Ascending aorta (tissue), 2 donors: ENCODE results near the gene GAREM2. TPM values are rescaled to one million over a fixed set of nuclear protein-coding genes. Genes with fewer than 3 reads are reported as not detected.

Source experiments
- DNase-seq, 2 donors: peaks; one replicate each; pipeline ENCODE4 v3.0.0-alpha.2; 2019; ENCODE audit warnings: low spot score in 2 of 2
- H3K27ac ChIP-seq, 2 donors: fragments of 200-600 bp; sonication (generic); one replicate each; pipeline ENCODE4 v1.5.1; 2016 to 2017; ENCODE audit warnings: mild to moderate bottlenecking in 1 of 2
- H3K27me3 ChIP-seq: fragments of 200-600 bp; sonication (generic); one replicate; pipeline ENCODE4 v1.5.1; 2017
- H3K36me3 ChIP-seq, 2 donors: fragments of 200-600 bp; sonication (generic); one replicate each; pipeline ENCODE4 v1.5.1; 2016
- H3K4me1 ChIP-seq, 2 donors: fragments of 200-600 bp; sonication (generic); one replicate each; pipeline ENCODE4 v1.5.1; 2016 to 2017; ENCODE audit warnings: mild to moderate bottlenecking in 1 of 2
- H3K4me3 ChIP-seq, 2 donors: fragments of 200-600 bp; sonication (generic); one replicate each; pipeline ENCODE4 v1.5.1; 2016 to 2017; ENCODE audit warnings: mild to moderate bottlenecking in 1 of 2
- H3K9me3 ChIP-seq, 2 donors: fragments of 200-600 bp; sonication (generic); one replicate each; pipeline ENCODE4 v1.5.1; 2016
- intact Hi-C: fragments of 100-400 bp; cut with DNase I; formaldehyde crosslinking; loops from one replicate; pipeline ENCODE4 v1.15.1; 2023
- total RNA-seq: library from RNA; depleted of rRNA; stranded (reverse); fragments of >200 nt; gene quantifications from one replicate; pipeline ENCODE4 v1.1.0, GENCODE V29; 2016
- TF ChIP-seq, protein P1 (sequence below), 3 experiments: fragments of 200-600 bp in 2 of 3; fragments of 450-650 bp in 1 of 3; sonication (generic) in 2 of 3; IDR thresholded peaks; one replicate each; pipeline ENCODE4 v1.5.1; 2016 to 2019; ENCODE audit warnings: antibody characterized with exemption in 3 of 3, mild to moderate bottlenecking in 1 of 3, moderate library complexity in 1 of 3

GAREM2 gene
- total RNA-seq, 1 donor from 2014 or later = 2.1 TPM

DNA sequence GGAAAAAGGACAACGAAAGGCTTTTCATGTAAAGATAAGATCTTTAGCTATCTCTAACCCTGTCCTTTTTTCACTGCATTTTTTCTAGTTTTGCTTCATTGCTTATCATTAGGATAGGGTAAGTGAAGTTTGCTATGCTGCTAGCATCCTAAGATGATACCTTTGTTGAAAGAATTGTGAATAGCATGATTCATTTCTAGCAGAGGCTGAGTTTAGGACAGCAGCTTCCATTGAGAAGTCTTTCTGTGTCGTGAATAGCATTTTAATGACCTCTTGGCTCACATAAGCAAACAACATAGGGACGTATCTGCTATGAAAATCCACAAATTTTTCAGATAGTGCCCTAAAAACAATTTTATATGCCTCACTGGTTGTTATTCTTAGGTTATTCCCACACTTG, 36.4 kb upstream of the GAREM2 start:
- Histone ChIP-seq H3K27me3 (no peaks in the 10 kb centered on the region), H3K4me1 (no peaks in the 10 kb centered on the region), H3K9me3 (no peaks in the 10 kb centered on the region), H3K27ac (no peak overlapping the region), H3K36me3 (peaks cover 15 to 18% of the 10 kb centered on the region in 2 donors), H3K4me3 (no peak overlapping the region)
- TF ChIP-seq, protein P1, sequence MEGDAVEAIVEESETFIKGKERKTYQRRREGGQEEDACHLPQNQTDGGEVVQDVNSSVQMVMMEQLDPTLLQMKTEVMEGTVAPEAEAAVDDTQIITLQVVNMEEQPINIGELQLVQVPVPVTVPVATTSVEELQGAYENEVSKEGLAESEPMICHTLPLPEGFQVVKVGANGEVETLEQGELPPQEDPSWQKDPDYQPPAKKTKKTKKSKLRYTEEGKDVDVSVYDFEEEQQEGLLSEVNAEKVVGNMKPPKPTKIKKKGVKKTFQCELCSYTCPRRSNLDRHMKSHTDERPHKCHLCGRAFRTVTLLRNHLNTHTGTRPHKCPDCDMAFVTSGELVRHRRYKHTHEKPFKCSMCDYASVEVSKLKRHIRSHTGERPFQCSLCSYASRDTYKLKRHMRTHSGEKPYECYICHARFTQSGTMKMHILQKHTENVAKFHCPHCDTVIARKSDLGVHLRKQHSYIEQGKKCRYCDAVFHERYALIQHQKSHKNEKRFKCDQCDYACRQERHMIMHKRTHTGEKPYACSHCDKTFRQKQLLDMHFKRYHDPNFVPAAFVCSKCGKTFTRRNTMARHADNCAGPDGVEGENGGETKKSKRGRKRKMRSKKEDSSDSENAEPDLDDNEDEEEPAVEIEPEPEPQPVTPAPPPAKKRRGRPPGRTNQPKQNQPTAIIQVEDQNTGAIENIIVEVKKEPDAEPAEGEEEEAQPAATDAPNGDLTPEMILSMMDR (IDR thresholded peaks at IDR 0.05) = no peak
- no peak for DNase-seq
- intact Hi-C loops = no loop called here

DNA sequence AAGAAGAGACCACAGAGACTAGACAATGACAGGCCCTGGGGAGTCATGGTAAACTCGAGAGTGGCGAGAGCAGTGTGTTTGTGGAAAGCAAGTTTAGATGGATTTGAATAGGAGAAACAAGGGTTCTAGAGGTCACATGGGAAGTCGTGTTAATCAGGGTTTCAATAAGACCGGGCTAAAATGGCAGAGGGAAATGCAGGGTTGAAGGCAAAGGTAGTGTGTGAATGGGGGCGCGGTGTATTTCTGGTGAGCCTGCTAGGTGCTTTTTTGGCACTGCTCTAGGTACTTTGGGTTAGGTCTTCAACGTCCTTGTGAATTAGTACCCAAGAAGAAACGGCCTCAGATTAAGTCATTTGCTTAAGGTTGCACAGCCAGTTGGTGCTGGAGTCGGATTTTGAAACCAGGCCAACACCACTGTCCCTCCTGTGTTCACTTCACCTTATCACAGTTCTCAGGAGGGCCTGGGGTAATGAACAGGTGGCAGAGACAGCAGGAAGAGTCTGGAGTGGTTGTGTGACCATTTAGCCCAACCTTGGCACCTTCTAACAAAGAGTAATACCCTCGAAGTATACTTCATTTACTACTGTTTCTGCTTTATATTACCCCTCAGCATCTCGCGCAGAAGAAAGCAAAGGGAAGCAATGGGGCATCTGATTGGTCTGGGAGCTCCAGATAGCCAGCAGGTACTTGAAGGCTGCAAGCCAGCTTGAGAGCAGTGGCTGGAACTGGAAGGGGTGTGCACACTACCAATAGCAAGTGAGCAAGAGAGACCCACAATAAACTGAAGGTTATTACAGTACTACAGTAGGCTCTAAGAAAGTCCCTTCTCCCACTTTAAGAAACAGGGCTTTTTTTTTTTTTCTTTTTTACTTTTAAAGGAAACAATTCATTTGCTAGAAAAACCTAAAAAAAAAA, 33.4 kb upstream of the GAREM2 start:
- H3K36me3 ChIP-seq = peaks cover 15 to 18% of the 10 kb centered on the region in 2 donors
- H3K4me3 ChIP-seq = no peak overlapping the region
- no peaks in the 10 kb centered on the region for H3K27me3 ChIP-seq
- no peak overlapping the region for H3K27ac ChIP-seq
- no peaks in the 10 kb centered on the region for H3K4me1 ChIP-seq
- no peak for DNase-seq
- TF ChIP-seq, protein P1 (IDR thresholded peaks at IDR 0.05) = no peak
- H3K9me3 ChIP-seq = no peaks in the 10 kb centered on the region
- intact Hi-C loops = loop anchor here (10.0 kb wide), 1 partner anchor 285 kb away; no protein-coding TSS in a partner anchor

DNA sequence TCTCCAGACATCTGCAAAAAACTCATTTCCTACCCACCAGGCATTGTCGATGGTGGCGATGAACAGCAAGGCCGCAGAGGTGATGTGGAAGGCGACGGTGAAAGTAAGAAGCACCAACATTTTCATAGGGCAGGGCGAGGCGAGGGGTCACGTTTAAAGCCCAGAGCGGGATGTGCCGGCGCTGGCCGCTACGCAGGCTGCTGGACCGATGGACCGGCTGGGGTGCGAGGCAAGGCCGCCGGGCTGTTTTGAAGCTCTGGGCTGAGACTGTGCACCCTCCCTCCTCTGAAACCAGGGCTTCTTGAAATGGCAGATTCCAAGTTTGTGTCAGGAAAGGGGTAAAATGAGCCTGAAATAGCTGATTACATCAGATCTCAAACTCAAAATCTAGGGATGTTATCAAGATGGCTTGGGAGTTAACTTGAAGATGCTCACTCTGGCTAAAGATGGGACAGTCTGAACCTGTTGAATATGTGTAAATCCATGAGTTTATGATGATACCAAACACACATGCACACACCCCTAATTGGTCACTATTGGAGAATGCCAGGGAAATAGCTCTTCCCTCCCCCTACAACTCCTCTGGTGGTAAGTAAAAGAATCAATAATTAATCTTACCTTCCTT, 31.6 kb upstream of the GAREM2 start:
- DNase-seq = no peak
- H3K27me3 ChIP-seq = no peaks in the 10 kb centered on the region
- no peaks in the 10 kb centered on the region for H3K4me1 ChIP-seq
- TF ChIP-seq, protein P1 (IDR thresholded peaks at IDR 0.05) = no peak
- H3K36me3 ChIP-seq = peaks cover 0 to 7% of the 10 kb centered on the region in 2 donors
- H3K27ac ChIP-seq = no peak overlapping the region
- no peaks in the 10 kb centered on the region for H3K9me3 ChIP-seq
- intact Hi-C loops = loop anchor here (10.0 kb wide), 1 partner anchor 286 kb away; no protein-coding TSS in a partner anchor
- H3K4me3 ChIP-seq = no peak overlapping the region

DNA sequence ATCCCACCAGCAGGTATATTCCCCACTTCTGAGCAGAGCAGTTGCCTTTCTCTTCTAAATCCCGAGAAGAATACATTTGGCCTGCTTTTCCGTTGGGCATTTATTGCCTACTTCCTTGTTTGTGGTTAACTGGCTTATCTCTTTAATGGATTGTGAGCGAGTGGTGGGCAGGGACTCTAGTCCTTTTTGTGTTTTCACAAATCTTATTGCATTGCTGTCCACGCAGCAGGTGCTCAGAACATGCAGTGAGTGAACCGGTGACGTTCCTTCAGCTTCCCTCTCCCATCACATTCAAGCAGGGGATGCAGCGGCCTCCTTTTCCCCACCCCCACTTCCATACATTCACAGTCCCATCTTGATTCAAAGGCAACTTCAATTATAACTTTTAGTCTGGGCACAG, 28.9 kb upstream of the GAREM2 start:
- no peaks in the 10 kb centered on the region for H3K9me3 ChIP-seq
- no peaks in the 10 kb centered on the region for H3K27me3 ChIP-seq
- H3K4me1 ChIP-seq = no peaks in the 10 kb centered on the region
- H3K4me3 ChIP-seq = no peak overlapping the region
- H3K36me3 ChIP-seq = no peaks in the 10 kb centered on the region
- DNase-seq = no peak
- TF ChIP-seq, protein P1 (IDR thresholded peaks at IDR 0.05) = no peak
- intact Hi-C loops = loop anchor here (10.0 kb wide), 1 partner anchor 289 kb away; no protein-coding TSS in a partner anchor
- H3K27ac ChIP-seq = no peak overlapping the region

DNA sequence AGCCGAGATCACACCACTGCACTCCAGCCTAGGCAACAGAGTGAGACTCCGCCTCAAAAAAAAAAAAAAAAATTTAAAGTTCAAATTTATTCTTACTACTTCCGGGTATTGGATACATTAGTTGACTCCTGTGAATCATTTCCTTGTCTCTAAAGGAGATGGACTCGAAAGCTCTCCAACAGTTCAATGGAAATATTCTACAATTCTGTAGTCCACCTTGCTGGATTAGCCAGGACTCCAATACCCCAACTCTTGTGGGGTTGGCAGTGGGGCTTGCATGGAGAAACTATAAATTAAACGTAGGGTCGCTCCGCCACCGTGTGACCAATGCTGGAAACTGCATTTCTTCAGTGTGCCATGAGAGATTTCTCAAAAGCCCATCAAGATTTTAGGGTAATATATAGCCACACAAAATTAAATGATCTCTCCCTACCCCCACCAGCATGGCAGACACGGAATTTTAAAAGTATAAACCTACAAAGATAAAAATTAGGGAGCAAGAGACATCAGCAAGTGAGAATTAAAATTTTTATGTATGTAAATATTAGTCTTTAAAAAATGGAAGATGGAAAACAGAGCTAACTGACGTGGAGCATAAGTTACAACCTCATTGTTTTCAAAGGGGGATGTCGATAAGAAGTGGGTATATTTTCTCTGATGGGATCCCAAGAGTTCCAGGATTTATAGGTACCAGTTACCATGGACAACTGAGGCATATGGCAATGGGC, 27.8 kb upstream of the GAREM2 start:
- TF ChIP-seq, protein P1 (IDR thresholded peaks at IDR 0.05) = peak; percentile 61 to 75 (median 74)
- Histone ChIP-seq H3K27me3 (no peaks in the 10 kb centered on the region), H3K4me3 (no peak overlapping the region), H3K27ac (no peak overlapping the region), H3K36me3 (no peaks in the 10 kb centered on the region), H3K9me3 (no peaks in the 10 kb centered on the region), H3K4me1 (no peaks in the 10 kb centered on the region)
- intact Hi-C loops = loop anchor here (1.0 to 10.0 kb wide), 4 partner anchors 154 to 290 kb away; no protein-coding TSS in a partner anchor
- DNase-seq = peak in 1 of 2 donors; percentile 68
